NCI-H2107 (cell line): ENCODE results near the gene FXR1.

Source experiments
- DNase-seq: peaks from one replicate; lab custom pipeline; 2025; lab: John Stamatoyannopoulos, UW

FXR1 gene

DNA sequence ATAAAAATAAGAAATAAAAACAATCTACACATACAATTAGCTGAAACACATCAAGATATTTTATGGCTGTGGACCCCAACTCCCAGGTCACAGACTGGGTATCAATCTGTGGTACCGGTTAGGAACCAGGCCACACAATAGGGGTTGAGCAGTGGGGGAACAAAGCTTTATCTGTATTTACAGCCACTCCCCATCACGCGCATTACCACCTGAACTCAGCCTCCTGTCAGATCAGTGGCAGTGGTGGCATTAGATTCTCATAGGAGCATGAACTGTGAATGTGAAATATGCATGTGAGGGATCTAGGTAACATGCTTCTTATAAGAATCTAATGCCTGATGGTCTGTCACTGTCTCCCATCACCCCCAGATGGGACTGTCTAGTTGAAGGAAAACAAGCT lies 94.8 kb downstream of the FXR1 start:
- no peak for DNase-seq

DNA sequence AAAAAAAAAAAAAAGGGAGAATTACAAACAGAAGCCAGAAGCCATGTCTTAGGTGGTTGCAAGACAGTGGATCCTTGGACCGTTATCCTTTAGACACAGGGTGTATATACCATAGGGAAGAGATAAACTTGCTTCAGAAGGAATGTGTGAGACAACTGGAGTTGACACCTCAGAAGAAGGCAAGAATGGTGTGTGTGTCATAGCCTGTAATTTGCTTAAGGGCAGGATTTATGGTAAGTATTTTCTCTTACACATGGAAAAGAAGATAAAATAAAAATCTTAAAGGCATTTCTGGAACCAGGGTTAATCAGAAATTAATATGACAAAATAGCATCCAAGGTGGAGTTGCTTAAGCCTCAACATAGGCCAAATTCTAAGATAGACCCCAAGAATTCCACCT lies 96.3 kb downstream of the FXR1 start:
- DNase-seq: no peak

DNA sequence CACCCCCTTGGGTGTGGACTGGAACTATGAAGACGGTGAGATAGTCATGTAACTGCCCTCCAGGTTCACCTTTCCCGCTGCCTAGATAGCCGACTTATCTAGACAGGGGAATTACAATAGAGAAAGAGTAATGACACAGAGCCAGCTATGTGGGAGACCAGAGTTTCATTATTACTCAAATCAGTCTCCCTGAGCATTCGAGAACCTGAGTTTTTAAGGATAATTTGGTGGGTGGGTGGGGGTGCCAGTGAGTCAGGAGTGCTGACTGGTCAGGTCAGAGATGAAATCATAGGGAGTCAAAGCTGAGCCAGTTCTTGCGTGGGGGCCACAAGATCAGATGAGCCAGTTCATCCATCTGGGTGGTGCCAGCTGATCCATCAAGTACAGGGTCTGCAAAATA lies 96.8 kb downstream of the FXR1 start:
- no peak for DNase-seq

DNA sequence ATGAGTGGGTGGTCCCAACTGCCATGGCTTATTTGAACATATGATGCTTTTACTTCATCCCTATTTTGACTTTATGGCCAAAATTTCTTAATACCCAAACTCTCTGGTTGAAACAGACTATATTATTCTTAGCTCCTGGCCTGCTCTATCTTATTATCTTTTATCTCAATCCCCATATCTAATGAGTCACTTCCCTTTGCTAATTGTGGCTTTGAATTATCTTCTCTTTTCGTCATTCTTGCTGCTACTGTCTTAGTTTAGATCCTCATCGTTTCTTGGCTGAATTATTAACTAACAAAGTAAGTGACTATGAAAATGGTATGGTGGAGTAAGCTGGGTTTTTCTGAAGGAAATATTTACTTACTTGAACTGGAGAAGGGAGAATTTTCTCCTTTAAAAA lies 105.2 kb downstream of the FXR1 start:
- no peak for DNase-seq

DNA sequence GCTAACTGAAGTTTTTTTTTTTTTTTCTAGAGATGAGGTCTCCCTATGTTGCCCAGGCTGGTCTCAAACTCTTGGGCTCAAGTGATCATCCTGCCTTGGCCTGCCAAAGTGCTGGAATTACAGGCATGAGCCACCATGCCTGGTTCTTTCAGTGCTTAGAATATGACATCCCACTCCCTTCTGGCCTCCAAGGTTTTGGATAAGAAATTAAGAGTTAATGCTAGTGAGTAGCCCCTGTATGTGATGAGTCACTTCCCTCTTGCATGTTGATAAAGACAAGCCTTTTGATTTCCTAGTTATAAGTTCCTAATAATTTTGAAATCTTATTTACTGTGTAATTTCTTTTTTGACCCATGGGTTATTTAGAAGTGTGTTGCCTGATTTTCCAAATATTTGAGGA lies 112.7 kb downstream of the FXR1 start:
- no peak for DNase-seq

DNA sequence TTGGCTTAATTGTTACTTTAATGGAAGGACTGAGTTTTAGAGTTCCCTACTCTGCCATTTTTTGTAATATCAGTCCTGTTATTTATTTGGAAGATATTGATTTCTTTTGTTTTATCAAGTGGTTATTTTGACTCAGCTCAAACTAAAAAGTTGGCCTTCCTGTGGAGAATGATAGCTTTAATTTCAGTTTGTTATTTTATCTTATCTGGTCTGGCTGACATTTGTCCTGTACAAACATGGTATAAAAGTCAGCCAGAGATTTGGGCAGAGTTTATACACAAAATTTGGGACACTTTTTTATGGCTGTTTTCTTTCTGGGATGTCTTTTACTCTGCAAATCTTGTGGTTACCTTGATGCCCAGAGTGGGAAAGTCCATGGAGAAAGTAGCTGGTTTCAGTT lies 118.5 kb downstream of the FXR1 start:
- no peak for DNase-seq
